ENCODE results near the gene BAZ1A.

DNA sequence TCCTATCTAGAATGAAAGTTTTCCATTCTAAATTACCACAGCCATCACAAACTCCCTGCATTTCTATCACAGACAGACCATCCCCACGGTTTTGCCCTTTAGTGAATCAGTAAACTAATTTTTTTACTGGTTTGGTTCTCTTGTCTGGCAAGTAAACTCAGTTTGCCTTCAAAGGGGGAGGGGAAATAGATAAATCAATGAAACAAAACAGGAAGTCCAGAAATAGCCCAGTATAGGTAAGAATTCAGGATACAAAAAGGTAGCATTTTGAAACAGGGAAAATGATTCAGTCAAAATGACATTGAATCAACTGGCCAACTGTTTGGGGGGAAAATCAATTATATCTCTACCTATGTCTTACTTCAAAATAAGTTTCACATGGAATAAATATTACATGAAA, 15.8 kb upstream of the BAZ1A start:
- TF ChIP-seq, protein P1, sequence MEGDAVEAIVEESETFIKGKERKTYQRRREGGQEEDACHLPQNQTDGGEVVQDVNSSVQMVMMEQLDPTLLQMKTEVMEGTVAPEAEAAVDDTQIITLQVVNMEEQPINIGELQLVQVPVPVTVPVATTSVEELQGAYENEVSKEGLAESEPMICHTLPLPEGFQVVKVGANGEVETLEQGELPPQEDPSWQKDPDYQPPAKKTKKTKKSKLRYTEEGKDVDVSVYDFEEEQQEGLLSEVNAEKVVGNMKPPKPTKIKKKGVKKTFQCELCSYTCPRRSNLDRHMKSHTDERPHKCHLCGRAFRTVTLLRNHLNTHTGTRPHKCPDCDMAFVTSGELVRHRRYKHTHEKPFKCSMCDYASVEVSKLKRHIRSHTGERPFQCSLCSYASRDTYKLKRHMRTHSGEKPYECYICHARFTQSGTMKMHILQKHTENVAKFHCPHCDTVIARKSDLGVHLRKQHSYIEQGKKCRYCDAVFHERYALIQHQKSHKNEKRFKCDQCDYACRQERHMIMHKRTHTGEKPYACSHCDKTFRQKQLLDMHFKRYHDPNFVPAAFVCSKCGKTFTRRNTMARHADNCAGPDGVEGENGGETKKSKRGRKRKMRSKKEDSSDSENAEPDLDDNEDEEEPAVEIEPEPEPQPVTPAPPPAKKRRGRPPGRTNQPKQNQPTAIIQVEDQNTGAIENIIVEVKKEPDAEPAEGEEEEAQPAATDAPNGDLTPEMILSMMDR (IDR thresholded peaks at IDR 0.05): no peak
- TF ChIP-seq POLR2A (IDR thresholded peaks at IDR 0.05): no peak
- TF ChIP-seq POLR2AphosphoS5 (IDR thresholded peaks at IDR 0.05): no peak

All from prostate gland (tissue), 2 donors.